OCI-LY1 (cell line): ENCODE results near the gene CSNK2A2.

Experiments
- CTCF ChIP-seq: fragments of 200-600 bp; sonication (generic), shearing (Covaris generic); IDR thresholded peaks from 2 replicates; pipeline ENCODE4 v1.5.1; 2017; ENCODE audit warnings: mild to moderate bottlenecking, antibody characterized with exemption, low read length, moderate library complexity, mixed read lengths
- EZH2 ChIP-seq: fragments of 200-600 bp; sonication (generic), shearing (Covaris generic); IDR thresholded peaks from 2 replicates; pipeline ENCODE4 v1.8.0; 2017; ENCODE audit warnings: borderline replicate concordance, mixed run types, mild to moderate bottlenecking, antibody characterized with exemption, low read length, moderate library complexity, mixed read lengths

- TF ChIP-seq CTCF (no peak), EZH2 (no peak)
Observed at GRCh38 chr16:58226790-58227189, 28.9 kb upstream of the CSNK2A2 start.
